ENCODE measurements around the gene PHACTR3. TPM values are rescaled to one million over a fixed set of nuclear protein-coding genes. Genes with fewer than 3 reads are reported as not detected.

PHACTR3 gene
- total and polyA plus RNA-seq, 2 donors (not counting 1 experiment from before 2014, with no cell fraction given) = not detected

DNA sequence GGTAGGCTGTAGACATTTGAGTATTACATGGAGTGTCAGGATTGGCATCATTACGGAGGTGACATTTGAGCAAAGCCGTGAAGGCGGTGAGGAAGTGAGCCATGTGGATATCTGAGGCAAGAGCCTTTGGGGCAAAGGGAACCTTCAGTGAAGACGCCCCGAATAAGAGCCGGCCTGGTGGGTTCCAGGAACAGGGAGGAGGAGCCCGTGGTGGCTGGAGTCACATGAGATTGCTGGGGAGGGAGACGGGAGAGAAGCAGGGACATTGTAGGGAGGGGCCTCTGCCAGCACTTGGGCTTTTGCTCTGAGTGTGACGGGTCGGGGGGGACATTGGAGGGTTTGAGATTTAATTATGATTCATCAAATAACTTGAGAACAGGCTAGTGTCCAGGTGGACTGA is 78.3 kb downstream of the PHACTR3 start:
- H3K79me2 ChIP-seq (ENCODE audit: control insufficient read depth, insufficient read depth, low read length) = no peaks in the 10 kb centered on the region
- no peaks in the 10 kb centered on the region for H3K36me3 ChIP-seq (ENCODE audit: control insufficient read depth, insufficient read depth, low read length)
- no peak for TF ChIP-seq EZH2 (IDR thresholded peaks at IDR 0.05; ENCODE audit: low read length, missing control alignments)
- TF ChIP-seq, protein P1, sequence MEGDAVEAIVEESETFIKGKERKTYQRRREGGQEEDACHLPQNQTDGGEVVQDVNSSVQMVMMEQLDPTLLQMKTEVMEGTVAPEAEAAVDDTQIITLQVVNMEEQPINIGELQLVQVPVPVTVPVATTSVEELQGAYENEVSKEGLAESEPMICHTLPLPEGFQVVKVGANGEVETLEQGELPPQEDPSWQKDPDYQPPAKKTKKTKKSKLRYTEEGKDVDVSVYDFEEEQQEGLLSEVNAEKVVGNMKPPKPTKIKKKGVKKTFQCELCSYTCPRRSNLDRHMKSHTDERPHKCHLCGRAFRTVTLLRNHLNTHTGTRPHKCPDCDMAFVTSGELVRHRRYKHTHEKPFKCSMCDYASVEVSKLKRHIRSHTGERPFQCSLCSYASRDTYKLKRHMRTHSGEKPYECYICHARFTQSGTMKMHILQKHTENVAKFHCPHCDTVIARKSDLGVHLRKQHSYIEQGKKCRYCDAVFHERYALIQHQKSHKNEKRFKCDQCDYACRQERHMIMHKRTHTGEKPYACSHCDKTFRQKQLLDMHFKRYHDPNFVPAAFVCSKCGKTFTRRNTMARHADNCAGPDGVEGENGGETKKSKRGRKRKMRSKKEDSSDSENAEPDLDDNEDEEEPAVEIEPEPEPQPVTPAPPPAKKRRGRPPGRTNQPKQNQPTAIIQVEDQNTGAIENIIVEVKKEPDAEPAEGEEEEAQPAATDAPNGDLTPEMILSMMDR (conservative IDR thresholded peaks at IDR 0.05 in 1 of 2, IDR thresholded peaks at IDR 0.05 in 1 of 2; ENCODE audit: low read depth in 1 of 2, low read length in 2 of 2) = no peak
- no peak overlapping the region for H3K4me3 ChIP-seq (replicated peaks in 1 of 4; ENCODE audit: control extremely low read depth in 1 of 4, insufficient read depth in 1 of 4, low read depth in 3 of 4, low read length in 4 of 4)
- H3K9ac ChIP-seq (ENCODE audit: insufficient read depth, low read length) = no peak overlapping the region
- H3K4me1 ChIP-seq (ENCODE audit: control insufficient read depth, extremely low read depth, insufficient read depth, low read length) = no peaks in the 10 kb centered on the region
- no peak overlapping the region for H3K27ac ChIP-seq (ENCODE audit: insufficient read depth, low read length)
- no peaks in the 10 kb centered on the region for H3K27me3 ChIP-seq (ENCODE audit: control insufficient read depth, insufficient read depth, low read length)
- no peak for DNase-seq (ENCODE audit: low read depth in 2 of 2)
- H3K4me2 ChIP-seq (ENCODE audit: extremely low read depth, insufficient read depth, low read length) = no peak overlapping the region
- H2AFZ ChIP-seq (ENCODE audit: low read length) = no peak overlapping the region
- no peaks in the 10 kb centered on the region for H4K20me1 ChIP-seq (ENCODE audit: control insufficient read depth, extremely low read depth, insufficient read depth, low read length)
- no peaks in the 10 kb centered on the region for H3K9me3 ChIP-seq (ENCODE audit: control insufficient read depth, insufficient read depth, low read depth, low read length)

DNA sequence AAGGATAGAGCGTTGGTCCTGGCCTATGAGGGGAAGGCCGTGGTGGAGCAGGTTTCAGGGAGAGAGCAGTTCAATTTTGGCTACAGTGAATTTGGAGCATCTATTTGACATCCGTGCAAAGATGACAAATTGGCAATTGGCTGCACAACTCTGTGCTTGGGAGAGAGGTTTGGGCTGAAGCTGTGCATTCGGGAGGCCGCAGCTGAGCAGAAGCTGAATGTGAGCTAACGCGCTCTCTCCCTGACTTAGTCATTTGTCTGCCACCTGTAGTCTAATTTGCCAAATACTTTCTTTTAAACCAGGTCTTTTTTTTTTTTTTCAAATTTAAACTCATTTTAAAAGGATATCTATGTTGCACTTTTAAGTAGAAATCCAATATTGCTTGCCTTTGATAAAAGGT is 78.8 kb downstream of the PHACTR3 start:
- Histone ChIP-seq H3K79me2 (ENCODE audit: control insufficient read depth, insufficient read depth, low read length) (no peaks in the 10 kb centered on the region), H3K4me1 (ENCODE audit: control insufficient read depth, extremely low read depth, insufficient read depth, low read length) (no peaks in the 10 kb centered on the region), H2AFZ (ENCODE audit: low read length) (no peak overlapping the region), H3K27me3 (ENCODE audit: control insufficient read depth, insufficient read depth, low read length) (no peaks in the 10 kb centered on the region), H3K9me3 (ENCODE audit: control insufficient read depth, insufficient read depth, low read depth, low read length) (no peaks in the 10 kb centered on the region), H3K9ac (ENCODE audit: insufficient read depth, low read length) (no peak overlapping the region), H3K4me3 (replicated peaks in 1 of 4; ENCODE audit: control extremely low read depth in 1 of 4, insufficient read depth in 1 of 4, low read depth in 3 of 4, low read length in 4 of 4) (no peak overlapping the region), H3K4me2 (ENCODE audit: extremely low read depth, insufficient read depth, low read length) (no peak overlapping the region), H4K20me1 (ENCODE audit: control insufficient read depth, extremely low read depth, insufficient read depth, low read length) (no peaks in the 10 kb centered on the region), H3K36me3 (ENCODE audit: control insufficient read depth, insufficient read depth, low read length) (no peaks in the 10 kb centered on the region), H3K27ac (ENCODE audit: insufficient read depth, low read length) (no peak overlapping the region)
- DNase-seq (ENCODE audit: low read depth in 2 of 2) = no peak
- TF ChIP-seq, protein P1 (conservative IDR thresholded peaks at IDR 0.05 in 1 of 2, IDR thresholded peaks at IDR 0.05 in 1 of 2; ENCODE audit: low read depth in 1 of 2, low read length in 2 of 2) = no peak
- TF ChIP-seq EZH2 (IDR thresholded peaks at IDR 0.05; ENCODE audit: low read length, missing control alignments) = no peak

DNA sequence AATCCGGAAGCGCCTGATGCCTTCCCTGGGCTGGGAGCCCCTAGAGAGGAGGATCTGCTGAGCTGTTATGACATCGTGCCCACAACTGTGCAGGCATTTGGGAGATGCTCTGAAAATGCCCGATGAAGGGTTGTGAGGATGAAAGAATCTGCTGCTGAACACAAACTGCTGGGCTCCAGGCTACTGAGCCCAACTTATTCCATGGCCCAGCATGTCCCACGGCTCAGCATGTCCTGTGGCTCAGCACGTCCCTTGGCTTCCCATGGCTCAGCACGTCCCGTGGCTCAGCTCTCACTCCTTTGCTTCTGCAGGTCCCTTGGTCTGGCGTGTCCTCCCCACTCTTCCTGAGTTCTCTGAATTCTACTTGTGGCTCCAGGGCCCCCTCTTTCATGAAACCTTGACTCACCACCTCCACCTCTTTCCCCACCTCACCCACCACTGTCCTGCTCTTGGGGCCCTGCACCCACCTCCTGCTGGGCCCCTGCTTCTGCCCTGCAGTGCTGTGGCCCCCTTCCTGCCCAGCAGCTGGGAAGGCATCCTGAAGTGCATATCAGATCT is 80.4 kb downstream of the PHACTR3 start:
- no peak for DNase-seq (ENCODE audit: low read depth in 2 of 2)
- Histone ChIP-seq H3K4me3 (replicated peaks in 1 of 4; ENCODE audit: control extremely low read depth in 1 of 4, insufficient read depth in 1 of 4, low read depth in 3 of 4, low read length in 4 of 4) (no peak overlapping the region), H3K4me2 (ENCODE audit: extremely low read depth, insufficient read depth, low read length) (no peak overlapping the region), H3K36me3 (ENCODE audit: control insufficient read depth, insufficient read depth, low read length) (no peaks in the 10 kb centered on the region), H3K9me3 (ENCODE audit: control insufficient read depth, insufficient read depth, low read depth, low read length) (no peaks in the 10 kb centered on the region), H4K20me1 (ENCODE audit: control insufficient read depth, extremely low read depth, insufficient read depth, low read length) (no peaks in the 10 kb centered on the region), H3K79me2 (ENCODE audit: control insufficient read depth, insufficient read depth, low read length) (no peaks in the 10 kb centered on the region), H3K4me1 (ENCODE audit: control insufficient read depth, extremely low read depth, insufficient read depth, low read length) (no peaks in the 10 kb centered on the region), H2AFZ (ENCODE audit: low read length) (no peak overlapping the region), H3K9ac (ENCODE audit: insufficient read depth, low read length) (no peak overlapping the region), H3K27me3 (ENCODE audit: control insufficient read depth, insufficient read depth, low read length) (no peaks in the 10 kb centered on the region), H3K27ac (ENCODE audit: insufficient read depth, low read length) (no peak overlapping the region)
- TF ChIP-seq, protein P1 (conservative IDR thresholded peaks at IDR 0.05 in 1 of 2, IDR thresholded peaks at IDR 0.05 in 1 of 2; ENCODE audit: low read depth in 1 of 2, low read length in 2 of 2) = no peak
- TF ChIP-seq EZH2 (IDR thresholded peaks at IDR 0.05; ENCODE audit: low read length, missing control alignments) = no peak
